Heart left ventricle (tissue), 16 donors: Measurements from ENCODE around the gene ENPP3. TPM values are rescaled to one million over a fixed set of nuclear protein-coding genes. Genes with fewer than 3 reads are reported as not detected.

Experiments
- ATAC-seq, 4 donors: fragments of 200-7000 bp; cut with Tn5 transposase; one replicate each; pipeline ENCODE4 v1.9.1; 2020 to 2022; ENCODE audit warnings: moderate library complexity in 4 of 4, mild to moderate bottlenecking in 3 of 4, moderate number of reproducible peaks in 1 of 4
- DNase-seq, 5 donors: peaks; one replicate each; pipeline ENCODE4 v3.0.0-alpha.2; 2020
- H3K27ac ChIP-seq, 12 donors: fragments of 200-600 bp; sonication (generic) in 4 of 12; one replicate each; pipeline versions ENCODE4 v1.5.0 to v1.8.0; 2016 to 2022; ENCODE audit warnings: mild to moderate bottlenecking in 2 of 12
- H3K27me3 ChIP-seq, 9 donors: fragments of 200-600 bp; sonication (generic) in 2 of 9; one replicate each; pipeline versions ENCODE4 v1.5.1 to v1.8.0; 2016 to 2022; ENCODE audit warnings: mild to moderate bottlenecking in 3 of 9
- H3K36me3 ChIP-seq, 9 donors: fragments of 200-600 bp; sonication (generic) in 2 of 9; one replicate each; pipeline versions ENCODE4 v1.5.0 to v1.8.0; 2018 to 2022; ENCODE audit warnings: mild to moderate bottlenecking in 2 of 9
- H3K4me1 ChIP-seq, 12 donors: fragments of 200-600 bp; sonication (generic) in 4 of 12; one replicate each; pipeline versions ENCODE4 v1.5.0 to v1.8.0; 2016 to 2022; ENCODE audit warnings: mild to moderate bottlenecking in 3 of 12
- H3K4me3 ChIP-seq, 12 donors: fragments of 200-600 bp; sonication (generic) in 4 of 12; one replicate each; pipeline versions ENCODE4 v1.5.0 to v1.8.0; 2017 to 2022; ENCODE audit warnings: mild to moderate bottlenecking in 9 of 12, moderate library complexity in 4 of 12
- H3K9me3 ChIP-seq, 12 donors: fragments of 200-600 bp; sonication (generic) in 4 of 12; one replicate each; pipeline versions ENCODE4 v1.5.0 to v1.8.0; 2016 to 2022; ENCODE audit warnings: mild to moderate bottlenecking in 1 of 12
- CTCF ChIP-seq, 12 donors: fragments of 200-600 bp; sonication (generic) in 4 of 12; IDR thresholded peaks; one replicate each; pipeline versions ENCODE4 v1.5.0 to v1.8.0; 2018 to 2022; ENCODE audit warnings: antibody characterized with exemption in 12 of 12, mild to moderate bottlenecking in 5 of 12
- POLR2A ChIP-seq, 2 donors: fragments of 450-650 bp; IDR thresholded peaks; one replicate each; pipeline ENCODE4 v1.6.1; 2017; ENCODE audit warnings: antibody characterized with exemption in 2 of 2, mild to moderate bottlenecking in 2 of 2, moderate library complexity in 2 of 2
- WGBS, 4 donors: extraction: QIAGEN DNeasy Blood & Tissue Kit in 2 of 4; methylation state at CpG; one replicate each; pipeline versions ENCODE4 v1.1.5 to v1.1.7; 2013 to 2018; 5-methylcytosine and 5-hydroxymethylcytosine counted together
- intact Hi-C, 10 donors: fragments of 100-400 bp; cut with DNase I; formaldehyde crosslinking; loops; one replicate each; pipeline versions ENCODE4 v1.11.1 to v1.14.2; 2022
- polyA plus RNA-seq, 2 donors: library from polyadenylated mRNA; stranded (reverse); fragments of 200-250 nt; gene quantifications; one replicate each; pipeline ENCODE4 v1.2.3, GENCODE V29; 2013
- total RNA-seq, 9 donors: library from RNA; depleted of rRNA in 2 of 9; stranded (reverse); fragments of >200 nt in 2 of 9; fragmentation: NEBNext Ultra II Directional in 3 of 9; extraction: Animal tissue kit (Norgen Biotek cat#: 25700) in 3 of 9; gene quantifications; one replicate each; pipeline versions ENCODE4 v1.1.0 to v1.2.4, GENCODE V29; 2016 to 2023
- donor health status: ischemic (EF 13 %, LVEDD 7.1; RV severe dilation, severe dysfunction).
- donor health status: healthy with polysubstance abuse.
- donor health status: DM: no; HTN: yes; CAD: no.
- donor health status: DM: no; HTN: no; CAD: no.
- donor health status: ischemic (EF 25% LVEDD 6.9; RV normal size, moderate dysfunction).
- donor health status: ischemic (EF 25% LVEDD 5.7; RV mildly dilated, moderate dysfunction).
- donor health status: healthy.
- donor health status: DM: yes; HTN: yes; CAD: no.
- donor health status: ischemic (EF 35%, LVEDD 5.7; RV mildly dilated, moderate dysfunction).
- donor health status: nonischemic (EF 11% LVEDD 7.7; RV severe dilation, severe dysfunction).
- donor health status: DM: yes; HTN: yes; CAD: no.
- donor health status: PGD.
- donor health status: ischemic (EF 29% LVEDD 5.4; RV normal size, mild dysfunction).
- donor health status: nonischemic (EF 23%, LVEDD 6.1; RV moderate dilation, normal function).

The ENPP3 gene
- total and polyA plus RNA-seq, 11 donors, result 0.07 to 0.72 (median 0.42) TPM; not detected in 2

- Histone ChIP-seq H3K36me3 (no peaks in the 10 kb centered on the region), H3K9me3 (no peaks in the 10 kb centered on the region), H3K27ac (no peak overlapping the region), H3K4me1 (peaks cover 0 to 6% (median 0%) of the 10 kb centered on the region in 12 donors), H3K4me3 (no peak overlapping the region), H3K27me3 (peaks cover 0 to 3% (median 0%) of the 10 kb centered on the region in 9 donors)
- DNase-seq (no peak), ATAC-seq (peak in 1 of 4 donors; percentile 36)
- intact Hi-C loops, result no loop called here
- 81 to 87% (median 83%) methylated on average over 4 of the region's 4 CpGs for WGBS, 4 donors
- TF ChIP-seq POLR2A (IDR thresholded peaks at IDR 0.05) (no peak), CTCF (IDR thresholded peaks at IDR 0.05) (no peak)
Measured at GRCh38 chr6:131758920-131759319, 121.8 kb downstream of the ENPP3 start.

GRCh38 chr6:131761060-131761761 is 124.1 kb downstream of the ENPP3 start:
- no peak overlapping the region for H3K27ac ChIP-seq
- WGBS, 4 donors, result 73 to 85% (median 77%) methylated on average over 6 of the region's 6 CpGs
- peaks cover 0 to 19% (median 0%) of the 10 kb centered on the region in 12 donors for H3K4me1 ChIP-seq

GRCh38 chr6:131761762-131762067 is 124.6 kb downstream of the ENPP3 start:
- no peak for ATAC-seq
- WGBS, 4 donors, result 58 to 63% (median 59%) methylated on average over 1 of the region's 1 CpG

More at GRCh38 chr6:131761060-131761761, 124.1 kb downstream of the ENPP3 start:
- ATAC-seq (no peak), DNase-seq (no peak)
- intact Hi-C loops, result no loop called here
- H3K9me3 ChIP-seq, result no peaks in the 10 kb centered on the region
- no peaks in the 10 kb centered on the region for H3K27me3 ChIP-seq
- H3K36me3 ChIP-seq, result no peaks in the 10 kb centered on the region
- TF ChIP-seq POLR2A (IDR thresholded peaks at IDR 0.05) (no peak), CTCF (IDR thresholded peaks at IDR 0.05) (no peak)
- no peak overlapping the region for H3K4me3 ChIP-seq

GRCh38 chr6:131762984-131763383 is 125.9 kb downstream of the ENPP3 start:
- WGBS, 4 donors, result 89 to 92% (median 91%) methylated on average over 2 of the region's 2 CpGs
- ATAC-seq (no peak), DNase-seq (no peak)
- Histone ChIP-seq H3K9me3 (no peaks in the 10 kb centered on the region), H3K27ac (no peak overlapping the region), H3K36me3 (no peaks in the 10 kb centered on the region), H3K27me3 (no peaks in the 10 kb centered on the region), H3K4me1 (peaks cover 0 to 19% (median 0%) of the 10 kb centered on the region in 12 donors), H3K4me3 (no peak overlapping the region)
- TF ChIP-seq POLR2A (IDR thresholded peaks at IDR 0.05) (no peak), CTCF (IDR thresholded peaks at IDR 0.05) (no peak)
- intact Hi-C loops, result no loop called here

More at GRCh38 chr6:131761762-131762067, 124.6 kb downstream of the ENPP3 start:
- H3K36me3 ChIP-seq, result no peaks in the 10 kb centered on the region
- TF ChIP-seq CTCF (IDR thresholded peaks at IDR 0.05) (no peak), POLR2A (IDR thresholded peaks at IDR 0.05) (no peak)
- H3K4me3 ChIP-seq, result no peak overlapping the region
- intact Hi-C loops, result no loop called here
- H3K27ac ChIP-seq, result no peak overlapping the region
- H3K9me3 ChIP-seq, result no peaks in the 10 kb centered on the region
- DNase-seq, result no peak
- peaks cover 0 to 19% (median 0%) of the 10 kb centered on the region in 12 donors for H3K4me1 ChIP-seq
- no peaks in the 10 kb centered on the region for H3K27me3 ChIP-seq
